Lung (tissue), 12 donors: ENCODE data around the gene STRA6. TPM values are rescaled to one million over a fixed set of nuclear protein-coding genes. Genes with fewer than 3 reads are reported as not detected.

Source experiments
- ATAC-seq: fragments of 200-7000 bp; cut with Tn5 transposase; one replicate; pipeline ENCODE4 v1.9.1; 2020; ENCODE audit warnings: moderate number of reproducible peaks; ENCODE audit not compliant: insufficient read depth, low FRiP score
- DNase-seq, 3 donors: peaks; one replicate each; pipeline ENCODE4 v3.0.0-alpha.2; 2013 to 2017
- H3K27ac ChIP-seq, 2 donors: one replicate each; pipeline ENCODE4 v1.5.1; 2013; ENCODE audit warnings: mild to moderate bottlenecking in 2 of 2, moderate library complexity in 2 of 2, control low read depth in 1 of 2, inconsistent platforms in 1 of 2, low read depth in 1 of 2, low read length in 1 of 2
- H3K27me3 ChIP-seq, 3 donors: one replicate each; pipeline ENCODE4 v1.5.1; 2013; ENCODE audit warnings: low read length in 2 of 3; ENCODE audit not compliant: control insufficient read depth in 3 of 3, insufficient read depth in 3 of 3
- H3K36me3 ChIP-seq, 4 donors: one replicate each; pipeline ENCODE4 v1.5.1; 2013; ENCODE audit warnings: low read length in 4 of 4, mild to moderate bottlenecking in 1 of 4, moderate library complexity in 1 of 4; ENCODE audit not compliant: control insufficient read depth in 4 of 4, insufficient read depth in 4 of 4
- H3K4me1 ChIP-seq, 5 donors: one replicate each; pipeline ENCODE4 v1.5.1; 2013; ENCODE audit warnings: low read length in 5 of 5, mild to moderate bottlenecking in 2 of 5, moderate library complexity in 1 of 5; ENCODE audit not compliant: control insufficient read depth in 5 of 5, insufficient read depth in 5 of 5
- H3K4me3 ChIP-seq: one replicate; pipeline ENCODE4 v1.5.1; 2013; ENCODE audit warnings: mild to moderate bottlenecking, control low read depth, moderate library complexity
- H3K9ac ChIP-seq, 2 donors: one replicate each; pipeline ENCODE4 v1.5.1; 2013; ENCODE audit warnings: low read length in 2 of 2, control low read depth in 1 of 2; ENCODE audit not compliant: insufficient read depth in 1 of 2
- H3K9me3 ChIP-seq, 4 donors: one replicate each; pipeline ENCODE4 v1.5.1; 2013; ENCODE audit warnings: low read length in 3 of 4, mild to moderate bottlenecking in 1 of 4, moderate library complexity in 1 of 4; ENCODE audit not compliant: control insufficient read depth in 4 of 4, insufficient read depth in 3 of 4
- WGBS, 2 donors: extraction: QIAGEN DNeasy Blood & Tissue Kit; methylation state at CpG; one replicate each; pipeline ENCODE4 v1.1.7; 2013; 5-methylcytosine and 5-hydroxymethylcytosine counted together
- polyA plus RNA-seq, 2 donors: library from polyadenylated mRNA; stranded (reverse); fragments of 200-250 nt; gene quantifications; one replicate each; pipeline ENCODE4 v1.2.1, GENCODE V29; 2013
- total RNA-seq, 2 donors: library from RNA; depleted of rRNA in 1 of 2; stranded (reverse); fragments of >200 nt in 1 of 2; gene quantifications; one replicate each; pipeline ENCODE4 v1.2.1, GENCODE V29; 2014 to 2021
- TF ChIP-seq, protein P1 (sequence below): IDR thresholded peaks from 2 replicates; pipeline ENCODE4 v1.5.1; 2012; ENCODE audit warnings: mild to moderate bottlenecking; ENCODE audit errors: control extremely low read depth, extremely low read depth
- donor health status: control.
- donor health status: control.
- donor health status: Bipolar disorder and iron deficiency.
- donor health status: healthy.
- donor health status: DM: yes; HTN: yes; CAD: no.

Gene STRA6
- total and polyA plus RNA-seq, 4 donors = 0.40 to 2.6 (median 0.78) TPM

- no peak for DNase-seq
- peaks cover 0 to 23% (median 9%) of the 10 kb centered on the region in 5 donors for H3K4me1 ChIP-seq
- no peaks in the 10 kb centered on the region for H3K36me3 ChIP-seq
- H3K27me3 ChIP-seq = no peaks in the 10 kb centered on the region
- TF ChIP-seq, protein P1, sequence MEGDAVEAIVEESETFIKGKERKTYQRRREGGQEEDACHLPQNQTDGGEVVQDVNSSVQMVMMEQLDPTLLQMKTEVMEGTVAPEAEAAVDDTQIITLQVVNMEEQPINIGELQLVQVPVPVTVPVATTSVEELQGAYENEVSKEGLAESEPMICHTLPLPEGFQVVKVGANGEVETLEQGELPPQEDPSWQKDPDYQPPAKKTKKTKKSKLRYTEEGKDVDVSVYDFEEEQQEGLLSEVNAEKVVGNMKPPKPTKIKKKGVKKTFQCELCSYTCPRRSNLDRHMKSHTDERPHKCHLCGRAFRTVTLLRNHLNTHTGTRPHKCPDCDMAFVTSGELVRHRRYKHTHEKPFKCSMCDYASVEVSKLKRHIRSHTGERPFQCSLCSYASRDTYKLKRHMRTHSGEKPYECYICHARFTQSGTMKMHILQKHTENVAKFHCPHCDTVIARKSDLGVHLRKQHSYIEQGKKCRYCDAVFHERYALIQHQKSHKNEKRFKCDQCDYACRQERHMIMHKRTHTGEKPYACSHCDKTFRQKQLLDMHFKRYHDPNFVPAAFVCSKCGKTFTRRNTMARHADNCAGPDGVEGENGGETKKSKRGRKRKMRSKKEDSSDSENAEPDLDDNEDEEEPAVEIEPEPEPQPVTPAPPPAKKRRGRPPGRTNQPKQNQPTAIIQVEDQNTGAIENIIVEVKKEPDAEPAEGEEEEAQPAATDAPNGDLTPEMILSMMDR = no peak
- H3K4me3 ChIP-seq = no peak overlapping the region
- H3K9me3 ChIP-seq = no peaks in the 10 kb centered on the region
- H3K27ac ChIP-seq = no peak overlapping the region
- WGBS, 2 donors = 82 to 83% methylated on average over 9 of the region's 9 CpGs
- ATAC-seq = no peak
- no peak overlapping the region for H3K9ac ChIP-seq
Observed at GRCh38 chr15:74234598-74234875, 31.9 kb upstream of the STRA6 start.

- DNase-seq (no peak), ATAC-seq (no peak)
- Histone ChIP-seq H3K4me1 (peaks cover 0 to 22% (median 6%) of the 10 kb centered on the region in 5 donors), H3K36me3 (no peaks in the 10 kb centered on the region), H3K9ac (no peak overlapping the region), H3K27me3 (no peaks in the 10 kb centered on the region), H3K4me3 (no peak overlapping the region), H3K27ac (no peak overlapping the region), H3K9me3 (no peaks in the 10 kb centered on the region)
- TF ChIP-seq, protein P1 = no peak
- WGBS, 2 donors = 82 to 92% methylated on average over 3 of the region's 3 CpGs
Observed at GRCh38 chr15:74233851-74234597, 31.4 kb upstream of the STRA6 start.

GRCh38 chr15:74233373-74233772, 30.8 kb upstream of the STRA6 start:
- no peaks in the 10 kb centered on the region for H3K27me3 ChIP-seq
- TF ChIP-seq, protein P1 = no peak
- DNase-seq (no peak), ATAC-seq (no peak)
- H3K9me3 ChIP-seq = no peaks in the 10 kb centered on the region
- H3K4me1 ChIP-seq = peaks cover 0 to 29% (median 7%) of the 10 kb centered on the region in 5 donors
- no peak overlapping the region for H3K27ac ChIP-seq
- H3K4me3 ChIP-seq = no peak overlapping the region
- 86 to 88% methylated on average over 6 of the region's 6 CpGs for WGBS, 2 donors
- no peaks in the 10 kb centered on the region for H3K36me3 ChIP-seq
- H3K9ac ChIP-seq = no peak overlapping the region

- no peak for ATAC-seq
- Histone ChIP-seq H3K4me1 (peaks cover 0 to 35% (median 13%) of the 10 kb centered on the region in 5 donors), H3K36me3 (no peaks in the 10 kb centered on the region), H3K9ac (no peak overlapping the region), H3K27ac (no peak overlapping the region), H3K27me3 (no peaks in the 10 kb centered on the region), H3K4me3 (no peak overlapping the region), H3K9me3 (no peaks in the 10 kb centered on the region)
- 89 to 95% methylated on average over 10 of the region's 10 CpGs for WGBS, 2 donors
- TF ChIP-seq, protein P1 = no peak
- no peak for DNase-seq
Observed at GRCh38 chr15:74231475-74231874, 28.9 kb upstream of the STRA6 start.
